ENCODE measurements around the gene CCDC191.

Gene CCDC191, protein sequence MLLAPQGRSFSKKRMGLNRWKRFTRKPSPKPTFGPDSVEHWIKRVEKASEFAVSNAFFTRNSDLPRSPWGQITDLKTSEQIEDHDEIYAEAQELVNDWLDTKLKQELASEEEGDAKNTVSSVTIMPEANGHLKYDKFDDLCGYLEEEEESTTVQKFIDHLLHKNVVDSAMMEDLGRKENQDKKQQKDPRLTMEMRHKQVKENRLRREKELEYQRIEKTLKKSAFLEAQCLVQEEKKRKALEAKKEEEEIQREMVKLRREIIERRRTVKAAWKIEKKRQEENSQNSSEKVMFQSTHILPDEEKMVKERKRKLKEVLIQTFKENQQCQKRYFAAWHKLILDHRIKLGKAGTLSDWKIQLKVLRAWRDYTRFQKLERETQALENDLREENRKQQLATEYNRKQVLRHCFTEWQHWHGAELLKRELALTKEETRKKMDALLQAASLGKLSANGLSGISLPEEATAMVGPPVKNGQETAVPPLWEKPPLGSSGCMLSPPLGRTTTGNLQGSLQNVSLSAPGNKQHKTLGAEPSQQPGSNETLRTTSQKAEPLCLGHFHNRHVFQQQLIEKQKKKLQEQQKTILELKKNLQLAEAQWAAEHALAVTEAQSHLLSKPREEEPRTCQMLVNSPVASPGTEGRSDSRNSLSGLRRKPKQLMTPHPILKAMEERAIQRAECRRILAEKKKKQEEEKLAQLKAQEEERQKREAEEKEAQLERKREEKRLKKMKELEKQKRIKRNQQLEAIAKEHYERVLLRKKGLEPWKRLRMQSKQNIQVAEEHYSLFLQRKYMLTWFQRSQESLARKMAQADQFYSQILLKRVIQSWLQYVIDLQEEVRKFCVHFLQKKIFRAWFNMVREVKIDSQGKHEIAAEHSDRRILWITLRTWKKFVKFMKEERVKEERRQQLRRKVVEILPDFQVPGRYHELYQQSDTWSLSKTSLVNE

DNA sequence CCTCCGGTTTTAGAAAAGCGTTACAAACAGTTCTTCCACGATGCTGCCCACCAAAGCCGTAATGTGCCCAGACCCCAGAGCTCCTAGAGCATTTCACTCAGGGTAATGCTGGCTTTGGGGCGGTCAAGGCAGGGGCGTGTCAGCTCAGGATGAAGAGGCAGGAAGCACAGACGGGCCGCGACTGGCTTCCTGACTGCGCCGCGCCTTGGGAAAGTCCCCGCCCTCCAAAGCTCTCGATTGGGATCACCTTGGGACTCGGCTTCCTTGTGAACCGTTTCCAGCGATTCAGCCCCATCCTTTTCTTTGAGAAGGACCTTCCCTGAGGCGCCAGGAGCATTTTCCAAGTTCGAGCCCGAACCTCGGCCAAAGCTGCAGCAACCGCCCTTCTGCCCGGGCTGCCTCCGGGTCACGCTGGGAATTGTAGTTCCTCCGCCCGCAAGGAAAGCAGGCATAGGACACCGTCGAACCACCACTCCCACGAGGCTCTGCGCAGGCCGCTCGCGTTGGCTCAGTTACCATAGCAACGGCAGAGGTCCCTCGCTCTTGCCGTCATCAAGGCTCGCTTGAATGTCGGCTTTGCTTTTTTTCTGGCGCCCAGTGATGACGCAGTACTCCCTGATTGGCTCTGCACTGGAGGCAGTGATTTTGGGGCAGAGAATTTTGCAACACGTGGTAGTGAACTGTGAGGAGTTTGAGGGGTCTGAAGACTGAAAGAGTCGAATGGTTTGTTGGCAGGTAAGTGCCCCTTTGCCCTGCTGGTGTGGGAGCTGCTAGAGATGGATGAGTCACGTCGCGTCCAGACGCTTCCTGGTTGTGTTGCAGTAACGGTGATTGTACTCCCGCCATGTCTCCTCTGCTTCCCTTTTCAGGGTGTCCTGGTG is at the start of gene CCDC191, which contains the start of gene QTRT2:
TSS of gene CCDC191 (minus strand) at position 397 of the 881 bp plus-strand sequence. CDS start at position 337, 60 bp downstream.
TSS of gene QTRT2 (plus strand) at position 608 of the 881 bp plus-strand sequence. CDS start 8,521 bp downstream, outside the sequence.
- DNase-seq, result peak; percentile 99

DNA sequence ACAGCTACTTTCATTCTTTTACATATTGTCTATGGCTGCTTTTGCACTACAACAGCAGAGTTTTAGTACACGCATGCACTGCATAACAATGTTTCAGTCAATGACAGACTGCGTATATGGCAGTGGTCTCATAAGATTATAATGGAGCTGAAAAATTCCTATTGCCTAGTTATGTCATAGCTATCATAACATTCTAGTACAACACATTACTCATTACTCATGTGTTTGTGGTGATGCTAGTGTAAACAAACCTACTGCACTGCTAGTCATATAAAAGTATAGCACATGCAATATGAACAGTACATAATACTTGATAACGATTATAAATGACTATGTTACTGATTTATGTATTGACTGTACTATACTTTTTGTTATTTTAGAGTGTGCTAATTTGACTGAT is 48.1 kb upstream of the CCDC191 start:
- DNase-seq, result peak; percentile 28

DNA sequence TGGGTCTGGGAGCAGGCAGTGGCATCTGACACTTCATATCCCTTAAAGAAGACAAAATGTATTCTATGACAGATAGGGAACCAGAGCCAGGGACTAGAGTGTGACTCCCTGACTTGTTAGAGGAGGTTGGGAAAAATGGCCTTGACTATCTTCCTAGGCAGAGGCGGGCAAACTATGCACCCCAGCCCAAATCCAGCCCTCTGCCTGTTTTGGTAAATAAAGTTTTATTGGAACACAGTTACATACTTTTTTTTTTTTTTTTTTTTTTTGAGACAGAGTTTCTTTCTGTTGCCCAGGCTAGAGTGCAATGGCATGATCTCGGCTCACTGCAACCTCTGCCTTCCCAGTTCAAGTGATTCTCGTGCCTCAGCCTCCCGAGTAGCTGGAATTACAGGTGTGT is 47.5 kb upstream of the CCDC191 start:
- DNase-seq, result no peak

DNA sequence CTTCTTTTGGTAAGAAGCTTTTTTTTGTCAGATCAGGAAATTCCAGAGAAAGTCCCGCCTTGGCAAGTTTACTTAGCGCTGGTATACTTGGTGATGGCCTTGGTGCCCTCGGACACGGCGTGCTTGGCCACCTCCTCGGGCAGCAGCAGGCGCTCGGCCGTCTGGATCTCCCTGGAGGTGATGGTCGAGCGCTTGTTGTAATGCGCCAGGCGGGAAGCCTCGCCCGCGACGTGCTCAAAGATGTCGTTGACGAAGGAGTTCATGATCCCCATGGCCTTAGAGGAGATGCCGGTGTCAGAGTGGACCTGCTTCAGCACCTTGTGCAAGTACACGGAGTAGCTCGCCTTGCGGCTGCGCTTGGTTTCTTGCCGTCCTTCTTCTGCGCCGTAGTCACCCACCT is 46.9 kb upstream of the CCDC191 start:
- DNase-seq, result no peak

DNA sequence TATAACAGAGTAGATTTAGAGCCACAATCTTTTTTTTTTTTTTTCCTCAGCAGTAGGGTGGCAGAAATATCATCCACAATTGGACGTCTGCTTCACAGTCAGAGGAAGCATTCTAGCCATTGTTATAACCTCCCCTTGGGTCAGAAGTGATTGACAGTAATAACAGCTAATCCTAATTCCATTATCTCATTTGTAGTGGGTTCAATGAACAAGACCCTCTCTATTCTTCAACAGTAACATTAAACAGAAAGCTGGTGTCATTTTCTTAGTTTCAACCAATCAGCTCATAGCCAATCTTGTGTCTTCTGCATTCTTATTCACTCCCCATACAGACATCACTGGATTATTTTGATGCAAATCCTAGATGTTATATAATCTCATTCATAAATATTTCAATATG is 44.8 kb upstream of the CCDC191 start:
- no peak for DNase-seq

DNA sequence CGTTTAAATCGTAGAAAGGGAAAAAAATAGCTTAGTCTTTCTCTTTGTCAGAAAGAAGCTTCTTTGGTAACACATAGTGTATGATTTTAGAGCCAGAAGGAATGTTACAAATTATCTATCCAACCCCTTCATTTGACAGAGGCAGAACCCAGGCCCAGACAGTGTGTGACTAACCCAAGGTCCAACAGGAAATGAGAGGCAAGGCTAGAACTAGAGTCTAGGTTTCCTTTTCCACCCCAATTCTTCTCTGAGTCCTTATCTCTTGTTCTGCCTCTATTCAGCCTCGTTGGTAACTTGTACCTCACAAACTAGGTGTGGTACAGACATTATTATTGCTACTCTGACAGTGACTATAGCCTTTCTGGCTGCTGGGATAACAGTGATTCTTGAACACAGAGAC is 39.5 kb upstream of the CCDC191 start:
- no peak for DNase-seq

DNA sequence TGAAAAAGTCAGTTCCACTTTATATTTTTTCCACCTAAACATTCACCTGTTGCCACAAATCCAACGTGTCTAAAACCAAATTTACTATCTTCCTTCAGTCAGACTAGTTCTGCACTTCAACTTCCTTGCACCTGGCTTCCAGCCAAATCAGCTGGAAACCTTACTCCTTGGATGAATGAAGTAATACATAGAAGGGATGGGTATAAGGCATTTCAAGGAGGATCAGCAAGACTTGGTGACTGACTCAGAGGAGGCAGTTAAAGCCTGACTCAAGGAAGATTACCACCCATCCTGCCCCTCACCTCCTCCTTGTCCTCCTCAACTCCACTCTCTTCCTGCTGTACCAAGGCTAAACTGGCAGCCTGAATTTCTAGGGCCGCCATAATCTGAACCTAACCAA is 37.3 kb upstream of the CCDC191 start:
- peak; percentile 17 for DNase-seq

DNA sequence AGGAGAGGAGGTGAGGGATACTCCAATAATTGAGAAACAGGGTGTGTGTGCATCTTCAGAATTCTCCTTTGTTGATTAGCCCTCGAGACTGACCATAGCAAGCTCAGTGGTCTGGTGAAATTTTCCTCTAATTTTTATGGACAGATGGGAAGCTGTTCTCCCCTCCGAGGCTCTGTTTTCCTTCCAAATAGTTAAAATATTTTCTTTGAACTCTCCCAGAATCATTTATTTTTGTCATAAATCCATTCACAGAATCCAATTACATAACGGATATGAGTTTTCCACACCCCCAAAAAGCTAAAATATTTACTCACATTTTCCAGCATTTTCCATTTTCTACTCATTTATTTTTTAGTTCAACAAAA is 36.7 kb upstream of the CCDC191 start:
- no peak for DNase-seq

- no peak for DNase-seq
These were observed 36.1 kb upstream of the CCDC191 start for GRCh38 chr3:114092151-114093015.

DNA sequence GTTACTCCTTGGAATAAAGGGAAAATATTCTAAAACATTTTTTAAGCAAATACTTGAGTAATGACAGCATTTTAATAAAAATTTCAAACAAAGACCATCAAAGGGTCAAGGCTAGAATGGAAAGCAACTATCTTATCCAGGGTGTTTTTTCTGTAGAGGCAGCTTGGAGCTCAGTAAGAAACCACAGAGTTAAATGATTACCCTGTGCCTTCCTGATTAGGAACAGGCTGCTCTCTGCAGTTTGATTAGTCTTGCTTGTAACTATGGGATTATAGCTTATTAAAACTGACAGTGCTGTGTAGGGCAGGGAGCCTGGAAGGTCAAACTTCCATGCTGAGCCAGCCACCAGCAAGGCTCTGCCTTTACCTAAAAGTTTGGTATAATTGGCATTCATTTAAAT is 33.3 kb upstream of the CCDC191 start:
- no peak for DNase-seq

GRCh38 chr3:114086356-114086755 is 30.0 kb upstream of the CCDC191 start:
- no peak for DNase-seq

- DNase-seq, result no peak
These were observed 26.8 kb upstream of the CCDC191 start for GRCh38 chr3:114083112-114083511.

- DNase-seq, result no peak
These were observed 24.7 kb upstream of the CCDC191 start for GRCh38 chr3:114081037-114081436.

DNA sequence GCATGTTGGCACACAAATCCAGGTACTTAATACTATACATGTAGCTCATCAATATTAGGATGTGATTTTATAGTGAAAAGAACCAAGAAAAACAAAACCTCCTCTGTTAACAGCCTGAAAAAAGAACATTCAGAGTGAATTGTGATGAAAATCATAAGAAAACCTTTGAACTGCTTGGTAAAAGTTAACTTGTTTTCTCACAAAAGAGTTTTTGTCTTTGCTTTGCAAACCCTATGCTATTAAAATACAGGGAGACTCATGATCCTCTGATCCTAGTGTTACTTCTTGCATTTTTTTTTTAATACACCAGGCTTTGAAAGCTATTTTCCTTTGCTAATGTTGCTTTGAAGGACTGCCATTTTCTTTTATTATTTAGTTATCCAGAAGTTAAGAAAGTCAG is 23.9 kb upstream of the CCDC191 start:
- DNase-seq, result no peak

DNA sequence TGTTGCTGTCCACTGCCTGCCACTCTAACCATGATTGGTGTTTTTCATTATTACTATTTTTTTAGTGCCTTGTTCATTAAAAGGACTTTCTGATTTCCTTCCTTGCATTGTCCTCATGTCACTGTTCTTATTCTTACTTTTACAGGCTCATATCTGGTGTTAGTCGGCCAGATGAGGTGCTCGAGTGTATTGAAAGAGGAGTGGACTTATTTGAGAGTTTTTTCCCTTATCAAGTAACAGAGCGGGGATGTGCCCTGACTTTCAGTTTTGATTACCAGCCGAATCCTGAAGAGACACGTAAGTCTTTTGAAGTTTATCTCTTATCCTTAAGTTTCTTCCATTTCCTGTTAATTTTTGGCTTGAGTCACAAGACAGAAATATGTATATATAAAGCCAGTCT is 23.4 kb upstream of the CCDC191 start:
- no peak for DNase-seq

DNA sequence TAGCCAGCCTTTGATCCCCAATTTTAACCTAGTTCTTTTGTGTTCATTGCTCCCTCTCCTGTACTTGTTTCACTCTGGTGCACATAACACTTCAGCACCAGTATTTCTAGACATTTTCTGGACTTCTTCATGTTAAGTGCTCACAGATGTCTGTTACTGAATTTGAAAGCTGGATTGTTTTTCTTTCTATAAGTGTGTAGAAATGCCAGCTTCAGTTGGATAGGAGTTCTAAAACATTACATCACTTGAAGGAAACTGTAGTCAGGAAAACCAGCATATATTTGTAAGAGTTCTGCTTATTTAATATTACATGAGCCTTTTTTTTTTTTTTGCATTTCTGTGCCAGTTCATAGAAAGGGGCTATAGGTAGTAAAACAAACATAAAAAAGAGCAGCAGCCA is 21.8 kb upstream of the CCDC191 start:
- DNase-seq, result no peak

GRCh38 chr3:114076711-114077110 is 20.4 kb upstream of the CCDC191 start:
- no peak for DNase-seq

GRCh38 chr3:114071786-114072185 is 15.5 kb upstream of the CCDC191 start:
- DNase-seq, result no peak

GRCh38 chr3:114068336-114068735 is 12.0 kb upstream of the CCDC191 start:
- DNase-seq, result no peak

DNA sequence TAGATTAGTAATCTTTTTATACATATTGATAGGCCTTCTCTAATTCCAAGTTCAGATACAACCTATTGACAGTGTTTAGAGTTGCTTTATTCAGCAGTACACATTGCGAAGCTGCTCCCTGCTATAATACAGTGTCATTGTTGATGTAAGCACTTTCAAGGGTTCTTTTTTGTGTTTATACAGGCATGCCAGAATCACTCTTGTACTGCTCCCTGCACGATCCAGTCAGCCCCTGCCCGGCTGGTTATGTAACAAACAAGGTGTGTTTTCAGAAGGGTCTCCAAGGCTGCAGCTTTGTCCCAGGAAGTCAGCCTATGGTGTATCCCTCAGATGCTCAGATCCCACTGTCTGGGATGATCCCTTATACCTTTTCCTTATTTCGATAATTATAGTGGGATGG is 11.5 kb upstream of the CCDC191 start:
- DNase-seq, result no peak

DNA sequence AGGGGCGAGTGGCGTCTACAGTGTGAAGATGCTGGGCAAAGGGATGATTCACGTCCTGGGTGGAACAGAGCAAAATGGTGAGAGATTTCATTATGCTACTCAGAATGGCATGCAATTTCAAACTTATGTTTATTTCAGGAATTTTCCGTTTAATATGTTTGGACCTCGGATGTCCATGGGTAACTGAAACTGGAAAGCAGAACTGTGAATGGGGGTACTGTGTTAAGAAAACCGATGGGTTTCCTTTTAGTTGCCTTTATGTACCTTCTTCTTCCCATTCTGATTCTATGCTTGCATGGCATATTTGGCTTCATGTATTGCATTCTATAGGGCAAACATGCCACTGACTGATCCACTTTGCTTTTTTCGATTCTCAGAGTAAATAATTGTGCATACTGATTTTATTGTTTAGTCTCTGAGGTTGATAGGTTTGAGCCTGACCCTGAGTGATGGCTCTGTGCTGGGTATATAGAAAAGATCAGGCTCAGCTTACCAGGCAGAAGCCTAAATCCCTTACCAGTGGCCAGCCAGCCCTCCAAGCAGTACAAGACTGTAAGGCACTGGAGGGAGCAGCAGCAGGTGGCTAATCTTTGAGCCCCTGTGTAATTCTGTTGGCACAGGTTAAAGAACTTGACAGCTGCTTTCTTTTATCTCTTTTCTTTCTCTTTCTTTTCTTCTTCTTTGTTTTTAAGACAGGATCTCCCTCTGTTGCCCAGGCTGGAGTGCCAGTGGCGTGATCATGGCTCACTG is 4.8 kb upstream of the CCDC191 start:
- no peak for DNase-seq
